GM21723 (cell line): Measurements from ENCODE around the gene ADD3.
A peak's percentile ranks its signal among the peaks of the same experiment; 100 is the strongest.

Source experiments
- ATAC-seq: cut with Tn5 transposase; IDR thresholded peaks from one replicate; pipeline ENCODE4 v1.9.1; 2021; ENCODE audit warnings: mild to moderate bottlenecking, moderate library complexity; ENCODE audit not compliant: unreplicated experiment

The ADD3 gene

GRCh38 chr10:110058212-110058611, 50.4 kb downstream of the ADD3 start:
- ATAC-seq = peak; percentile 51

- ATAC-seq = peak; percentile 48
These were observed 52.1 kb downstream of the ADD3 start for GRCh38 chr10:110059925-110060324.

GRCh38 chr10:110061687-110062086, 53.9 kb downstream of the ADD3 start:
- no peak for ATAC-seq

- no peak for ATAC-seq
These were observed 57.5 kb downstream of the ADD3 start for GRCh38 chr10:110065269-110065668.

- ATAC-seq = peak; percentile 56
These were observed 60.4 kb downstream of the ADD3 start for GRCh38 chr10:110067960-110068770.

GRCh38 chr10:110068780-110069179, 61.0 kb downstream of the ADD3 start:
- ATAC-seq = no peak

- peak; percentile 68 for ATAC-seq
These were observed 61.8 kb downstream of the ADD3 start for GRCh38 chr10:110069502-110069982.

GRCh38 chr10:110073896-110074295, 66.1 kb downstream of the ADD3 start:
- ATAC-seq = no peak

- no peak for ATAC-seq
These were observed 66.5 kb downstream of the ADD3 start for GRCh38 chr10:110074298-110074697.

GRCh38 chr10:110074758-110075671, 67.2 kb downstream of the ADD3 start:
- ATAC-seq = no peak

GRCh38 chr10:110075686-110076085, 67.9 kb downstream of the ADD3 start:
- ATAC-seq = no peak

GRCh38 chr10:110076559-110077318, 69.0 kb downstream of the ADD3 start:
- peak; percentile 81 for ATAC-seq

- ATAC-seq = no peak
These were observed 69.8 kb downstream of the ADD3 start for GRCh38 chr10:110077436-110078130.

GRCh38 chr10:110078317-110078716, 70.5 kb downstream of the ADD3 start:
- no peak for ATAC-seq

GRCh38 chr10:110081911-110082310, 74.1 kb downstream of the ADD3 start:
- ATAC-seq = no peak

GRCh38 chr10:110083884-110084283, 76.1 kb downstream of the ADD3 start:
- no peak for ATAC-seq

- ATAC-seq = no peak
These were observed 79.9 kb downstream of the ADD3 start for GRCh38 chr10:110087682-110088081.

GRCh38 chr10:110088367-110089104, 80.8 kb downstream of the ADD3 start:
- ATAC-seq = no peak

GRCh38 chr10:110091830-110092229, 84.0 kb downstream of the ADD3 start:
- ATAC-seq = no peak

GRCh38 chr10:110093722-110094121, 85.9 kb downstream of the ADD3 start:
- no peak for ATAC-seq
